Left ventricle myocardium inferior (tissue), 1 donor: ENCODE results near the gene PSME2. TPM values are rescaled to one million over a fixed set of nuclear protein-coding genes. Genes with fewer than 3 reads are reported as not detected.

Experiments
- DNase-seq: peaks from one replicate; pipeline ENCODE4 v3.0.0-alpha.2; 2020
- H3K27ac ChIP-seq: fragments of 200-600 bp; replicated peaks from 2 replicates; pipeline ENCODE4 v1.8.0; 2021
- H3K27me3 ChIP-seq: fragments of 200-600 bp; 2 replicates; pipeline ENCODE4 v1.8.0; 2021; ENCODE audit warnings: low read depth
- H3K36me3 ChIP-seq: fragments of 200-600 bp; 2 replicates; pipeline ENCODE4 v1.8.0; 2021
- H3K4me1 ChIP-seq: fragments of 200-600 bp; 2 replicates; pipeline ENCODE4 v1.8.0; 2021
- H3K4me3 ChIP-seq: fragments of 200-600 bp; 2 replicates; pipeline ENCODE4 v1.8.0; 2021; ENCODE audit warnings: mild to moderate bottlenecking, moderate library complexity
- H3K9me3 ChIP-seq: fragments of 200-600 bp; replicated peaks from 2 replicates; pipeline ENCODE4 v1.8.0; 2021
- intact Hi-C: fragments of 100-400 bp; cut with micrococcal nuclease; formaldehyde crosslinking; loops from one replicate; pipeline ENCODE4 v1.11.0; 2022
- total RNA-seq: library from RNA; stranded (reverse); fragmentation: NEBNext Ultra II Directional; extraction: Animal tissue kit (Norgen Biotek cat#: 25700); gene quantifications from one replicate; pipeline ENCODE4 v1.2.1, GENCODE V29; 2021
- TF ChIP-seq, protein P1 (sequence below): fragments of 200-600 bp; IDR thresholded peaks from 2 replicates; pipeline ENCODE4 v1.8.0; 2021; ENCODE audit warnings: antibody characterized with exemption, mild to moderate bottlenecking, borderline replicate concordance
- donor health status: DM: no; HTN: yes; CAD: no; lungs with severe emphysema.

Gene PSME2
- total RNA-seq, 1 donor from 2014 or later = 89.7 TPM

DNA sequence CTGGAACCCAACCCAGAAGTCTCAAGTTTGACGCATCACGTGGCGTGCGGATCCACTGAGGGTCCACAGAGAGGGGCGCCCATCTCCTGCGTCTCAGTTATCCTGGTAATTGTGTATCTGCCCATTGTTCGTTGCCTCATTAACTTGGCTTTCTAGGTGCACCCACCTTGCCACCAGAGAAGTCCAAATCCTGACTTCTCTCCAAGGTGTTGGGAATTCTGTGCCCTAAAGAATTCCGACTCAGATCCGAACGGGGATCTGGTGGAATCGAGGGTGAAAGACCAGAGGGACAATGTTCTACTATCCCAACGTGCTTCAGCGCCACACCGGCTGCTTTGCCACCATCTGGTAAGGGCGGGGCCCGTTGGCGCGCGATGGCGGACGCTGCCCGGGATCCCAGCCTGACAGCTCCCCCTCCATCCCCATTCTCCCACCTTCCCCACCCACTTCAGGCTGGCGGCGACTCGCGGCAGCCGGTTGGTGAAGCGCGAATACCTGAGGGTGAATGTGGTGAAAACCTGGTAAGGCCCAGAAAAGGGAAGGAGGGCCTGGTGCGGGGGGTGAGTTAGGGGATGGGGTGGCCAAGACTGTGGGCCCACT is 26.0 kb upstream of the PSME2 start:
- no peak for DNase-seq
- Histone ChIP-seq H3K36me3 (peaks cover 34% of the 10 kb centered on the region), H3K4me3 (peak overlapping the region; percentile 56), H3K27me3 (no peaks in the 10 kb centered on the region), H3K27ac (no peak overlapping the region), H3K4me1 (peaks cover 13% of the 10 kb centered on the region), H3K9me3 (no peaks in the 10 kb centered on the region)
- TF ChIP-seq, protein P1, sequence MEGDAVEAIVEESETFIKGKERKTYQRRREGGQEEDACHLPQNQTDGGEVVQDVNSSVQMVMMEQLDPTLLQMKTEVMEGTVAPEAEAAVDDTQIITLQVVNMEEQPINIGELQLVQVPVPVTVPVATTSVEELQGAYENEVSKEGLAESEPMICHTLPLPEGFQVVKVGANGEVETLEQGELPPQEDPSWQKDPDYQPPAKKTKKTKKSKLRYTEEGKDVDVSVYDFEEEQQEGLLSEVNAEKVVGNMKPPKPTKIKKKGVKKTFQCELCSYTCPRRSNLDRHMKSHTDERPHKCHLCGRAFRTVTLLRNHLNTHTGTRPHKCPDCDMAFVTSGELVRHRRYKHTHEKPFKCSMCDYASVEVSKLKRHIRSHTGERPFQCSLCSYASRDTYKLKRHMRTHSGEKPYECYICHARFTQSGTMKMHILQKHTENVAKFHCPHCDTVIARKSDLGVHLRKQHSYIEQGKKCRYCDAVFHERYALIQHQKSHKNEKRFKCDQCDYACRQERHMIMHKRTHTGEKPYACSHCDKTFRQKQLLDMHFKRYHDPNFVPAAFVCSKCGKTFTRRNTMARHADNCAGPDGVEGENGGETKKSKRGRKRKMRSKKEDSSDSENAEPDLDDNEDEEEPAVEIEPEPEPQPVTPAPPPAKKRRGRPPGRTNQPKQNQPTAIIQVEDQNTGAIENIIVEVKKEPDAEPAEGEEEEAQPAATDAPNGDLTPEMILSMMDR = no peak
- intact Hi-C loops = no loop called here

- Histone ChIP-seq H3K27me3 (no peaks in the 10 kb centered on the region), H3K36me3 (peaks cover 34% of the 10 kb centered on the region), H3K9me3 (no peaks in the 10 kb centered on the region), H3K27ac (no peak within 1 kb of the TSS), H3K4me1 (peaks cover 13% of the 10 kb centered on the region), H3K4me3 (peak within 1 kb of the TSS; percentile 56)
- DNase-seq = peak; percentile 61
- TF ChIP-seq, protein P1 = no peak
- intact Hi-C loops = no loop called here
Measured at GRCh38 chr14:24171422-24172260, 25.2 kb upstream of the PSME2 start, which contains the start of gene REC8. TSS of gene REC8 (plus strand) at chr14:24172080. CDS start at chr14:24172553, 473 bp downstream.

DNA sequence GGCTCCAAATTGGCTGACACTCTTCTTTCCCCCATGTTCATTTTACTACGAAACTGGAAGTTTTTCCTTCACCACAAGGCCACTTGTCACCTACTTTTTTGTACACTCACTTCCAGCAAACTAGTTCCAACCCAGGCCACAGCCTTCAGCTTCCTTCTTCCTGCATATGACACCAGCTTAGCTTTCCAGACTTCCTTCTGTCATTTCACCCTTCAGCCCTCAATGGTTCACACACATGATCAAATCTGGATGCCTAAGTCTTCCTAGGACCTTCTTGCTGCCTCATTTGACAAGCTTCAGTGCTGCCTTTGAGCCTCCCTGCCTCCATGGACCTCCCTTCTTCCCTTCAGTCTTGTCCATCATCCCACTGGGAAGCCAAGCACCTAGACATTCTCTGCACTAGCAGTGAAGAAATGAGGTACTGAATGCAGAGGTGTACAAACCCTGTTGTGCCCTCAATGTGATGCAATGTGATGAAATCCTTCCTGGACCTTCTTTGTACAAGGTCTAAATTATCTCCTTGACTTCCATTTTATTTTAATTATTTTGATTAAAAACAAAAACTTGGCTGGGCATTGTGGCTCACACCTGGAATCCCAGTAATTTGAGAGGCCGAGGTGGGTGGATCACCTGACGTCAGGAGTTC is 21.2 kb upstream of the PSME2 start:
- intact Hi-C loops = no loop called here
- DNase-seq = no peak
- peaks cover 34% of the 10 kb centered on the region for H3K4me1 ChIP-seq
- H3K36me3 ChIP-seq = peaks cover 67% of the 10 kb centered on the region
- no peak overlapping the region for H3K27ac ChIP-seq
- TF ChIP-seq, protein P1 = no peak
- H3K27me3 ChIP-seq = no peaks in the 10 kb centered on the region
- no peak overlapping the region for H3K4me3 ChIP-seq
- H3K9me3 ChIP-seq = no peaks in the 10 kb centered on the region

- intact Hi-C loops = no loop called here
Measured at GRCh38 chr14:24165785-24166184, 19.4 kb upstream of the PSME2 start.

DNA sequence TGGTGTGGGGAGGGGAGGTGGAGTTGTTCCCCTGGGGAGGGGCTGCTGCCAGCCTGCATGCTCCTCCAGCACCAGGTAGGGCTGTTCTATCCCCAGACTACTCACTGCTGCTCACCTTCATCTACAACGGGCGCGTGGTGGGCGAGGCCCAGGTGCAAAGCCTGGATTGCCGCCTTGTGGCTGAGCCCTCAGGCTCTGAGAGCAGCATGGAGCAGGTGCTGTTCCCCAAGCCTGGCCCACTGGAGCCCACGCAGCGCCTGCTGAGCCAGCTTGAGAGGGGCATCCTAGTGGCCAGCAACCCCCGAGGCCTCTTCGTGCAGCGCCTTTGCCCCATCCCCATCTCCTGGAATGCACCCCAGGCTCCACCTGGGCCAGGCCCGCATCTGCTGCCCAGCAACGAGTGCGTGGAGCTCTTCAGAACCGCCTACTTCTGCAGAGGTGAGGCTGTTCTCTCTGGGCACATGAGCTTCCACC is 18.1 kb upstream of the PSME2 start:
- Histone ChIP-seq H3K27ac (no peak overlapping the region), H3K9me3 (no peaks in the 10 kb centered on the region), H3K36me3 (peaks cover 76% of the 10 kb centered on the region), H3K4me1 (peaks cover 45% of the 10 kb centered on the region), H3K27me3 (no peaks in the 10 kb centered on the region), H3K4me3 (no peak overlapping the region)
- no peak for DNase-seq
- TF ChIP-seq, protein P1 = no peak
- intact Hi-C loops = no loop called here

More at GRCh38 chr14:24165785-24166184, 19.4 kb upstream of the PSME2 start:
- no peak overlapping the region for H3K27ac ChIP-seq
- H3K27me3 ChIP-seq = no peaks in the 10 kb centered on the region
- H3K36me3 ChIP-seq = peaks cover 71% of the 10 kb centered on the region
- H3K4me3 ChIP-seq = no peak overlapping the region
- H3K4me1 ChIP-seq = peaks cover 39% of the 10 kb centered on the region
- no peaks in the 10 kb centered on the region for H3K9me3 ChIP-seq
- DNase-seq = no peak
- TF ChIP-seq, protein P1 = no peak
